ENCODE results near the gene RCC1.
"Not testable (repeated sequence)": the region's sequence is repeated elsewhere in the genome, so short reads cannot be mapped to it uniquely, and the experiment has no call there.

GRCh38 chr1:28586585-28587391, 80.9 kb downstream of the RCC1 start:
- TF ChIP-seq CTCF, EP300 (IDR thresholded peaks at IDR 0.05): not testable (repeated sequence)

Measured in suprapubic skin (tissue), 3 donors.